A204.1 (cell line): Measurements from ENCODE around the gene BBX.
A peak's percentile ranks its signal among the peaks of the same experiment; 100 is the strongest.

Experiments
- FAIRE-seq: peaks from 2 replicates; lab custom pipeline; 2012; peaks lifted over from hg19 to GRCh38; lab: Jason Lieb, UNC

Gene BBX

GRCh38 chr3:107600780-107601179, 78.0 kb downstream of the BBX start:
- no peak for FAIRE-seq

GRCh38 chr3:107604057-107604822, 81.5 kb downstream of the BBX start:
- FAIRE-seq = no peak

GRCh38 chr3:107611775-107612469, 89.2 kb downstream of the BBX start:
- FAIRE-seq = no peak

GRCh38 chr3:107612664-107613084, 89.9 kb downstream of the BBX start:
- no peak for FAIRE-seq

GRCh38 chr3:107619549-107619948, 96.8 kb downstream of the BBX start:
- FAIRE-seq = no peak

- FAIRE-seq = no peak
Observed at GRCh38 chr3:107620534-107620933, 97.8 kb downstream of the BBX start.

GRCh38 chr3:107621465-107621864, 98.7 kb downstream of the BBX start:
- no peak for FAIRE-seq

GRCh38 chr3:107627962-107628542, 105.3 kb downstream of the BBX start:
- peak; percentile 85 for FAIRE-seq

GRCh38 chr3:107629566-107629965, 106.8 kb downstream of the BBX start:
- no peak for FAIRE-seq

- FAIRE-seq = no peak
Observed at GRCh38 chr3:107630779-107631178, 108.0 kb downstream of the BBX start.

GRCh38 chr3:107632576-107632975, 109.8 kb downstream of the BBX start:
- no peak for FAIRE-seq

GRCh38 chr3:107633327-107634098, 110.8 kb downstream of the BBX start:
- FAIRE-seq = no peak

GRCh38 chr3:107634099-107634489, 111.3 kb downstream of the BBX start:
- no peak for FAIRE-seq

- FAIRE-seq = no peak
Observed at GRCh38 chr3:107637416-107638183, 114.8 kb downstream of the BBX start.

GRCh38 chr3:107641572-107642307, 119.0 kb downstream of the BBX start:
- FAIRE-seq = no peak

GRCh38 chr3:107643038-107643883, 120.5 kb downstream of the BBX start:
- FAIRE-seq = no peak

GRCh38 chr3:107644631-107645030, 121.9 kb downstream of the BBX start:
- FAIRE-seq = no peak

- no peak for FAIRE-seq
Observed at GRCh38 chr3:107650788-107651187, 128.0 kb downstream of the BBX start.

GRCh38 chr3:107651782-107652181, 129.0 kb downstream of the BBX start:
- no peak for FAIRE-seq

- no peak for FAIRE-seq
Observed at GRCh38 chr3:107654218-107654617, 131.5 kb downstream of the BBX start.
